Colon (tissue), 2 donors: ENCODE measurements around the gene FAF1.

Experiments
- FAIRE-seq: peaks from 2 replicates; lab custom pipeline; 2012; peaks lifted over from hg19 to GRCh38; lab: Jason Lieb, UNC
- donor health status: control.
- donor health status: control.

The FAF1 gene

DNA sequence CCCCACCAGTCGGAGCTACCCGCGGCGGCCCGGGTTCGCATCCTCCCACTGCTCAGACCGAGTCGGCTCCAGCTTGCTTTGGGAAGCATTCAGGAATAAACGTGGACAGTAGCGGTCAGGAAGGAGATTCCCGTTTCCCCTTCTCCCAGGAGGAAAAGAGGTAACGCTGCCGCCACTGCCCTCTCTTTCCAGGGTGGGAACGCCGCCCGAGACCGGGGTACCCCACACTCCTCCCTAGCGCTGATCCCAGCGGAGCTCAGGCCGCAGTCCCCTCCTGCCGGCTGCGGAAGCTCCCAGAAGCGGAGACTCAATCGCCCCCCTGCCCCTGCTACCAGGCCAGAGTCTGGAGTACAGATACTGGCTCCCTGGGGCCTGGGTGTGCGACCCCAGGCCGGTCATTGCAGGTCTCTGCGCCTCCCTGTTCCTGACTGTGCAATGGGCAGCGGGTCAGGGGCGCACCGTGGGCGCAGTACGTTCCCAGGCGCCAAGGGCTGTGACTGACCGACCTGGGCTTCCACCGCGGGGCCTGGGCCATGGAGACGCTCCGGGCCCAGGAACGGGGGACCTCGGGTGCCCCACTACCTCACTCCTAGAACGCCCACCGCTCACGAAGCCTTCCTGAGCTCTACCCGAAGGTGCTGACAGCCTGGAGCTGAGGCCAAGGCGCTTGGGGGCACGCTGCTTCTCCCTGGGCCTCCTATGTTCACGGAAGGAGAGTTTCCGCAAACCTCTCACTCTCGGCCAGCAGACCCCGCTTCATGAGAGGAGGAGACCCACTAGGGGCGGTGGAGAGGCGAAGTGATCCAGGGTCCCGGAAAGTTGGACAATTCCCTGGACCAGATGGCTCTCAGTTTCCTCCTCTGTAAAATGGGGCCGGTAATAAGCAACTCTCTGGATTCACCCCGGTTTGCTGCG lies 544.6 kb downstream of the FAF1 start:
- no peak for FAIRE-seq

DNA sequence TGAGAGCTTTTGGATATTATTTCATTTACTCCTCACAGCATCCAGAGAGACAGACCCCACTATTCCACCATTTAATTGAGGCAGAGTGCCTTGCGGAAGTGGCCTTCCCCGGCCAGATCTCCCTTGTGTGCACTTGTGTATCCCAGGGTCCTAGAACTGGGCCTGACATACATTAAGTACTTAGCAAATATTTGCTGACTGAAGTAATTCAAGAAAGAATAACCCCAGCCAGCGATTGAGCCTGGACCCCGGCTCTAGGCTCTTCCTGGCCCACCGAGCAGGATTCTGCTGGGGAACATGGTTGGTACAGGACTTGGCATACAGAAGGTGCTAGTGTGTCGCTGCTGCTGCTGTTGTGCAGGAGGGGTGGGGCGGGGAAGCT lies 545.2 kb downstream of the FAF1 start:
- no peak for FAIRE-seq

DNA sequence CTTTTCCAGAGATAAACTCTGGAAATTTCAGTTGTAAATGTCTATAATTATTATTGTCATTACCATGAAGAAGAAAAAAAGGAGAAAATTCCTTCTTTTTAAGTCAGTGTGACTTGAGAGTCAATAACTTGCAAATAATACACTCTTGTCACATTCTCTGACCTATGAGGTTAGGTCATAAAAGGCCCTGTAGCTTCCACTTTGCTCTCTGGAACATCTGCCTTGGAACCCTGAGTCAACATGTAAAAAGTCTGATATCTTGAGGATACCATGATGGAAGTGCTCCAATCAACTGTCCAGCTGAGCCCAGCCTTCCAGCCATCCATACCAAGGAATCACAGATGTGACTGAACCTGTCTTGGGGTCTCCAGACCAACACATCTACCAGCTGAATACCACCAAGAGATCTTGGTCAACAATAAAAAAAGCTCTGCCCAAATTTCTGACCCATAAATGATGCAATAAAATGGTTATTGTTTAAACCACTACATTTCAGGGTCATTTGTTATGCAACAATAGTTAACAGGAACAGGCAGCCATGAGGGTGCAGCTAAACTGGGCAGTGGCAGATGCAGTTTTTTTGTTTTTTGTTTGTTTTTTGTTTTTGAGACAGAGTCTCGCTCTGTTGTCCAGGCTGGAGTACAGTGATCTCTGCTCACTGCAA lies 547.1 kb downstream of the FAF1 start:
- no peak for FAIRE-seq

DNA sequence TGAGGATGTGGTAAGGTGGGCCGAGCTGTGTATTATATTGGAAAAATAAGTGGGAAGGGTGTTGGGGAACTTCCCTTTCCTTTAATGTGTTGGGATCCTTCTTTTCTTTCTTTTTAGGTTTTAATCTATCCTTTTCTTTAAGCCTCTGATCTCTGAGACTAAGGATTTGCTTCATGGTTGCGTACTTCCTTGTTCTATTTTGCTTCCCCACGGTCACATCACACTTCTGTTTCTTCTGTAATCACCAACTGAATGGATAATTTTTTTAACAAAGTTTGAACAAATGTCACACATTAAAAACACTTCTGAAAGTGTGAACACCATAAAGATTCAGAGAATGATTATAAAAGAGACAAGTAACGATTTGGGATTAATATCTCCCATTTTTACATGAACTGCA lies 554.3 kb downstream of the FAF1 start:
- no peak for FAIRE-seq

DNA sequence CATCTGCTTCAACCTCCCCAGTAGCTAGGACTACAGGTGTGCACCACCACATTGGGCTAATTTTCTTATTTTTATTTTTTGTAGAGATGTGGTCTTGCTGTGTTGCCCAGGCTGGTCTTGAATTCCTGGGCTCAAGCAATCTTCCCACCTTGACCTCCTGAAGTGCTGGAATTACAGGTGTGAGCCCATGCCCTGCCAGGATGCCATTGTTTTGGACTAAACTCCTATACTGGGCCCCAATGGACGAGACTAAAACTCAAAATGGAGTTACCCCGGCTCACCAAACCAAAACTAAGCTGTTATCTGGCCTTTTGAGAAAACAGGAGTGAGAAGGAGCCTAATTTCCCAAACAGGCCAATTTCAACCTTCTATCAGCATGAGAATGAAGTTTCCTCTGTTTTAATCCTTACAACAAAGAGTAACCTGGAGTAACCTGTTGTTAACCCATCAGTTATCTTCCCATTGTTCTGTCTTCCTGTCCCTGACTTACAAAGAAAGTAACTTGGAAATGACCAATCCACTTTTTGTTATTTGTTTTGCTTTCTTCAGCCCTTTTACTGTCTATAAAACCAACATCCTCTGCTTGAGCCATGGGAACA lies 566.4 kb downstream of the FAF1 start:
- FAIRE-seq: no peak
